ENCODE results near the gene LHFPL6. TPM values are rescaled to one million over a fixed set of nuclear protein-coding genes. Genes with fewer than 3 reads are reported as not detected.

The LHFPL6 gene
- total RNA-seq, 1 donor from 2014 or later, result 31.4 TPM

GRCh38 chr13:39415008-39415802 lies 187.8 kb downstream of the LHFPL6 start:
- DNase-seq (ENCODE audit: low read depth) (no peak), FAIRE-seq (no peak)
- Histone ChIP-seq H3K4me3 (ENCODE audit: insufficient read depth, low read depth, low read length) (no peak overlapping the region), H3K9ac (ENCODE audit: low read length) (no peak overlapping the region), H3K36me3 (ENCODE audit: insufficient read depth, low read length) (no peaks in the 10 kb centered on the region), H3K9me3 (ENCODE audit: insufficient read depth, low read depth, low read length) (no peaks in the 10 kb centered on the region), H3K79me2 (ENCODE audit: insufficient read depth, low read length) (no peaks in the 10 kb centered on the region), H3K4me1 (ENCODE audit: insufficient read depth, low read length) (peaks cover 15% of the 10 kb centered on the region), H4K20me1 (ENCODE audit: insufficient read depth, low read length) (no peaks in the 10 kb centered on the region), H2AFZ (ENCODE audit: low read depth, low read length) (no peak overlapping the region), H3K27ac (ENCODE audit: low read depth, low read length) (no peak overlapping the region), H3K4me2 (ENCODE audit: low read length) (peak overlapping the region; percentile 37), H3K27me3 (ENCODE audit: insufficient read depth, low read length) (no peaks in the 10 kb centered on the region)
- no peaks in the 10 kb centered on the region for H3K36me3 Mint-ChIP-seq (ENCODE audit: low read depth, unreplicated experiment)
- H3K4me1 Mint-ChIP-seq (ENCODE audit: low read depth, unreplicated experiment), result peaks cover 38% of the 10 kb centered on the region
- no peak overlapping the region for H3K4me3 Mint-ChIP-seq (ENCODE audit: unreplicated experiment)
- no peaks in the 10 kb centered on the region for H3K9me3 Mint-ChIP-seq (ENCODE audit: unreplicated experiment)
- TF ChIP-seq EZH2 (IDR thresholded peaks at IDR 0.05; ENCODE audit: insufficient read depth, low read length) (no peak), CTCF (IDR thresholded peaks at IDR 0.05; ENCODE audit: insufficient read depth, low read depth, low read length) (peak; percentile 34)
- no peaks in the 10 kb centered on the region for H3K27me3 Mint-ChIP-seq (ENCODE audit: low read depth, unreplicated experiment)
- no peak overlapping the region for H3K27ac Mint-ChIP-seq (ENCODE audit: unreplicated experiment)

GRCh38 chr13:39414339-39414738 lies 188.7 kb downstream of the LHFPL6 start:
- no peak for FAIRE-seq
- Mint-ChIP-seq H3K4me3 (ENCODE audit: unreplicated experiment) (no peak overlapping the region), H3K36me3 (ENCODE audit: low read depth, unreplicated experiment) (no peaks in the 10 kb centered on the region), H3K9me3 (ENCODE audit: unreplicated experiment) (no peaks in the 10 kb centered on the region), H3K4me1 (ENCODE audit: low read depth, unreplicated experiment) (peaks cover 46% of the 10 kb centered on the region), H3K27ac (ENCODE audit: unreplicated experiment) (no peak overlapping the region), H3K27me3 (ENCODE audit: low read depth, unreplicated experiment) (no peaks in the 10 kb centered on the region)
- no peaks in the 10 kb centered on the region for H3K79me2 ChIP-seq (ENCODE audit: insufficient read depth, low read length)
- no peak overlapping the region for H2AFZ ChIP-seq (ENCODE audit: low read depth, low read length)
- DNase-seq (ENCODE audit: low read depth), result no peak
- H3K4me1 ChIP-seq (ENCODE audit: insufficient read depth, low read length), result peaks cover 15% of the 10 kb centered on the region
- no peaks in the 10 kb centered on the region for H3K27me3 ChIP-seq (ENCODE audit: insufficient read depth, low read length)
- no peak overlapping the region for H3K4me2 ChIP-seq (ENCODE audit: low read length)
- no peak for TF ChIP-seq EZH2 (IDR thresholded peaks at IDR 0.05; ENCODE audit: insufficient read depth, low read length)
- TF ChIP-seq CTCF (IDR thresholded peaks at IDR 0.05; ENCODE audit: insufficient read depth, low read depth, low read length), result no peak
- no peak overlapping the region for H3K27ac ChIP-seq (ENCODE audit: low read depth, low read length)
- no peaks in the 10 kb centered on the region for H4K20me1 ChIP-seq (ENCODE audit: insufficient read depth, low read length)
- no peaks in the 10 kb centered on the region for H3K36me3 ChIP-seq (ENCODE audit: insufficient read depth, low read length)
- H3K9me3 ChIP-seq (ENCODE audit: insufficient read depth, low read depth, low read length), result no peaks in the 10 kb centered on the region
- H3K4me3 ChIP-seq (ENCODE audit: insufficient read depth, low read depth, low read length), result no peak overlapping the region
- no peak overlapping the region for H3K9ac ChIP-seq (ENCODE audit: low read length)

- H3K27ac Mint-ChIP-seq (ENCODE audit: unreplicated experiment), result no peak overlapping the region
- H3K9me3 Mint-ChIP-seq (ENCODE audit: unreplicated experiment), result no peaks in the 10 kb centered on the region
- no peaks in the 10 kb centered on the region for H3K36me3 Mint-ChIP-seq (ENCODE audit: low read depth, unreplicated experiment)
- Histone ChIP-seq H3K27me3 (ENCODE audit: insufficient read depth, low read length) (no peaks in the 10 kb centered on the region), H3K4me3 (ENCODE audit: insufficient read depth, low read depth, low read length) (no peak overlapping the region), H3K4me2 (ENCODE audit: low read length) (peak overlapping the region; percentile 27), H4K20me1 (ENCODE audit: insufficient read depth, low read length) (no peaks in the 10 kb centered on the region), H3K9me3 (ENCODE audit: insufficient read depth, low read depth, low read length) (no peaks in the 10 kb centered on the region), H3K36me3 (ENCODE audit: insufficient read depth, low read length) (no peaks in the 10 kb centered on the region), H2AFZ (ENCODE audit: low read depth, low read length) (no peak overlapping the region), H3K9ac (ENCODE audit: low read length) (no peak overlapping the region), H3K4me1 (ENCODE audit: insufficient read depth, low read length) (peaks cover 4% of the 10 kb centered on the region), H3K27ac (ENCODE audit: low read depth, low read length) (peak overlapping the region; percentile 2), H3K79me2 (ENCODE audit: insufficient read depth, low read length) (no peaks in the 10 kb centered on the region)
- H3K27me3 Mint-ChIP-seq (ENCODE audit: low read depth, unreplicated experiment), result no peaks in the 10 kb centered on the region
- FAIRE-seq (no peak), DNase-seq (ENCODE audit: low read depth) (no peak)
- TF ChIP-seq CTCF (IDR thresholded peaks at IDR 0.05; ENCODE audit: insufficient read depth, low read depth, low read length), result no peak
- no peak for TF ChIP-seq EZH2 (IDR thresholded peaks at IDR 0.05; ENCODE audit: insufficient read depth, low read length)
- H3K4me3 Mint-ChIP-seq (ENCODE audit: unreplicated experiment), result no peak overlapping the region
- H3K4me1 Mint-ChIP-seq (ENCODE audit: low read depth, unreplicated experiment), result peaks cover 23% of the 10 kb centered on the region
Measured at GRCh38 chr13:39411511-39411910, 191.5 kb downstream of the LHFPL6 start.

Measured in astrocyte (in vitro differentiated cells and primary cell).